ENCODE results near the gene MFAP1. TPM values are rescaled to one million over a fixed set of nuclear protein-coding genes. Genes with fewer than 3 reads are reported as not detected.

MFAP1 gene, protein sequence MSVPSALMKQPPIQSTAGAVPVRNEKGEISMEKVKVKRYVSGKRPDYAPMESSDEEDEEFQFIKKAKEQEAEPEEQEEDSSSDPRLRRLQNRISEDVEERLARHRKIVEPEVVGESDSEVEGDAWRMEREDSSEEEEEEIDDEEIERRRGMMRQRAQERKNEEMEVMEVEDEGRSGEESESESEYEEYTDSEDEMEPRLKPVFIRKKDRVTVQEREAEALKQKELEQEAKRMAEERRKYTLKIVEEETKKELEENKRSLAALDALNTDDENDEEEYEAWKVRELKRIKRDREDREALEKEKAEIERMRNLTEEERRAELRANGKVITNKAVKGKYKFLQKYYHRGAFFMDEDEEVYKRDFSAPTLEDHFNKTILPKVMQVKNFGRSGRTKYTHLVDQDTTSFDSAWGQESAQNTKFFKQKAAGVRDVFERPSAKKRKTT
- 28.4 and 32.7 TPM in 2 replicates for total RNA-seq

DNA sequence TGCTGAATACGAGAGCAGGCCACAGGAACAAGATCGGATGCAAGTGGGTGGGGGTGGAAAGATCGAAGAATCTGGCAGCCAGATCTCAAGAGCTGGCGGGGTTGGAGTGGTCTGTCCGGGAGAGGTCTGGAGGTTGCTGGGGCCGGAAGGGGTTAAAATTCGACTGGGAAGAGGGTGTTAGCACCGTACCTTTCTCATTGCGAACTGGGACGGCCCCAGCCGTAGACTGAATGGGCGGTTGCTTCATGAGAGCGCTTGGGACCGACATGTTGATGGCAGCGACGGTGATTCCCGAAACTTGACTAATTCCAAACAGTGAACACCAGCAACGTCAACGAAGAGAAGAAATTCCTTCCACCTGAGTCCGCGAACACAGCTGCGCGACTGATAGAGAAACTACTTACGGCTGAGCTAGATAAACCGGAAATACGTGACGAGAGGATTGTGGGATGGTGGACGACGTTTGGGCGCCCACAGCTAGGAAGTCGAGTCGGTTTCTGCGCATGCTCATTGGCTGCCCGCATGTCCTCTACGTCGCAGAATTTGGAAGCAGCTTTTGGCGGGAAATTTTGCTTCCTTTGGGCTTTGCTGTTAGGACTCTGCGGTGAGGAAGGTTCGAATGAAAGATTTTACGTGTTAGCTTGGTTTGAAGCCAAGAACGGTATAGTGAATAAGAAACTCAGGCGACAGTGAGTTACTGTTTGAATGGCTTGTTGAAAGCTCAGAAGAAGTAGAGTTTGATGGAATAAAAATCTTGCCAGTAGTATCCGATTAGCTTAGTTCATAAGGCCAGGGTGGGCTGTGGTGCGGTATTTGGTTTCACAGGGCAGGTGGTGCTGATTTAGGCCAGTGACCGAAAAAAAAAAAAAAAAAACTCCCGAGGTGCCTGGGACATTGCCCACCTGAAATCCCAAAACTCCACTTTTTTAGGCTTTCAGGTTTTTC, at the start of gene MFAP1:
MFAP1 (minus strand) TSS at position 389 of the 945 bp plus-strand sequence; CDS start at position 268, 121 bp downstream.

DNA sequence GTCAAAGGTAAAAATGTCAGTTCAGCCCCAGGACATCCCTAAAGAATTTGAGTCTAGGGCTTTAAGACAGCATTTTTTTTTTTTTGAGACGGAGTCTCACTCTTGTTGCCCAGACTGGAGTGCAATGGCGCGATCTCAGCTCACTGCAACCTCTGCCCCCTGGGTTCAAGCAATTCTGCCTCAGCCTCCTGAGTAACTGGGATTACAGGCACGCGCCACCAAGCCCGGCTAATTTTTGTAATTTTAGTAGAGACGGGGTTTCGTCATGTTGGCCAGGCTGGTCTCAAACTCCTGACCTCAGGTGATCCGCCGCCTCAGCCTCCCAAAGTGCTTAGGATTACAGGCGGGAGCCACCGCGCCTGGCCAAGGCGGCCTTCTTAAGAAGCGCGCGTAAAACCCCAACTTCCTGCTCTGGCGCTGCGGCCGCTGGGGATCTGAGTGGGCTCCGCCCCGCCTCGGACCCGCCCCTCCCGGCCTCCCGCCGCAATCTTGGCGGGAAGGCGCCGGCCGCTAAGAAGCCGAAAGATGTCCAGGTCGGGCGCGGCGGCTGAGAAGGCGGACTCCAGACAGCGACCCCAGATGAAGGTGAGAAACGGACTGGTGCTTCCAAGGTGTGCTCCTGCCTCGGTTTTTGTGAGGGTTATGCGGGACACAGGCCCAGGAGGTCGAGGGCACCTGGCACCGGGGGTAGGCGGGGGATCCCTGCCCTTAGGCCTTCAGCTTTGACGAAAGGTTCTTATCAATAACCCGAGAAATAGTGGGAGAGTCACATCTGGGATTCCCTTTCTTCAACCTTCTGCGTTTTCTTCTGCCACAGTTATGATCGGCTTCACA, 2.2 kb upstream of the MFAP1 start, which contains the start of gene WDR76:
WDR76 (plus strand) TSS at position 495 of the 834 bp plus-strand sequence; CDS start at position 526, 31 bp downstream.

DNA sequence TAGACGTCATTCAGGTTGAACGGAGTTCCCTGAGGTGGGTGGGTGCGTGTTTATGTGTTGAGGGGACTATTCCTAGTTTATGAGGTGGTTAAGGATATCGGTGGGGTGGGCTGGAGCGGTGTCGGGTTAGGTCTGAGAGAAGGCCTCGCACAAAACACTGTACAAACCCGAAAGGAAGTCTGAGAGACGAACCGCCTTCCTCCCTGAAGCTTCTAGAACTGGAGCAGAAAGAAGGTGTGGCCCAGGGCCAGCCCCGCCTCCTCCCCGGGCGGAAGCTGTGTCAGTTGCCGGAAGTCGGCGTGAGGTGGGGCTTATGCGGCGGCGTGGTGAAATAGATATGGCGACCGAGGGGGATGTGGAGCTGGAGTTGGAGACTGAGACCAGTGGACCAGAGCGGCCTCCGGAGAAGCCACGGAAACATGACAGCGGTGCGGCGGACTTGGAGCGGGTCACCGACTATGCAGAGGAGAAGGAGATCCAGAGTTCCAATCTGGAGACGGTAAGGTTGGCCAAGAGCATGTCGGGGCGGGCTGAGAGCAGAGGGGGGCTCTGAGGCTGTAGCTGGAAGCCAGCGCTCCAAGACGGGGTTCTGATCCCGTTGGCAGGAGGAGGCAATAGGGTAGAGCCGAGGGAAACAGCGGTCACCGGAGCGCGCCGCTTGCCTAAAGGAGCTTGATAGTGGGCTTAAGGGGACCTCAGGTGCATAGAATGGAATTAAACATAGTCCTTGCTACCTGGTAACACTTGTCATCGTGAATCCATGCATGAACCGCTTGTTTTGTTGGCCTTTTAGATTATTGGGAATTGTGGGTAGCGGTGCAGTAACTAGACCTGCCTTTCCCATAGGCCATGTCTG, 24.0 kb downstream of the MFAP1 start, which contains the start of gene HYPK:
HYPK (plus strand) TSS at position 314 of the 856 bp plus-strand sequence; CDS start at position 338, 24 bp downstream.

DNA sequence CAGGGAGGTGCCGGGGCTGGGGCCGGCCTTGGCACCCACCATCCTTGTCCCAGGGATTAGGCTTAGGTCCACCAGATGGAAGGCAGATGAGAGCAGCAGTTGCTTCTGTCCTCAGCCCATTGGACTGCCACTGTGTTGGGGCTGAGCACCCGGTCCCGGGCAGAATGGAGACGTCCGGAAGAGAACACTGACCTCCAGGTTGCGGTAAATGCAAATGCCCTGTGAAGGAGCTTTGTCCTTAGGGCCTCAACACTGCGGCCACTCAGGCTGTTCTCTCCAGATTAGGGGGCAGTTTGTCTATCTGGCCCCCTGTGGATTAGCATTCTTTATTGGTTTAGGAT, 24.6 kb downstream of the MFAP1 start, which contains the start of gene SERINC4:
SERINC4 (minus strand) TSS at position 276 of the 341 bp plus-strand sequence; CDS start at position 42, 234 bp downstream.

DNA sequence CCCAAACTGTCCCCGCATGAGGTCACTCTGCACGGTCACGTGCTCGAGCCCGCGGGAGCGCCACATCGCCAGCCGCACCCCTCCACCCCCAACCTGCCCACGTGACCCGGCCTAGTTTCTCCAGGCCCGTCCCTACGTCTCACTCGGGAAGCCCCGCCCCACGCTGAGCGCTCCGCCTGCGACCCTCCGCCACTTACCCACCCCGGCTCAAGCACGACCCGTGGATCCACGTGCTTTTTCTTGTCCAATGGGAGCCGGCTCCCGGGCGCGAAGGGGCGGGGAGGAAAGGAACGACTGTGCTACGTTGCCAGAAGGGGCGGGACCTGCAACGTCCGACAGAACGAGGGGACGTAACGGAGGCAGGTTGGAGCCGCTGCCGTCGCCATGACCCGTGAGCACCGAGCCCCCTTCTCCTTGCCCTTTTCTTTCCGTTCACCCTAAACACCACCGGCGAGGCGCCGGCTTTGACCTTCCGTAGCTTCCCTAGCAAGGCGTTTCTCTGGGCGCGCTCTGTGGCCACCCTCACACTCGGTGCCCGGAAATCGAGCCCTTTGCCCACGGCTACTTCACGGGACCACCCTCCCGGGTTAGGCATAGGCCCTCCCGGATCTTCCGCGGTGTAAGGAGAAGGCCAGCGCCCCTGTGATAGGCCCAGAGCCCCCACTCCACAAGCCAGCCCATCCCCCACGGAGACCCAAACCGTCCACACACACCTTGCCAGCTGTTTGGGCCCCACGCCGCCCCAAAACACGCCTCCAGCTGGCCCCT, 32.3 kb downstream of the MFAP1 start, which contains the start of gene SERF2:
SERF2 (plus strand) TSS at position 328 of the 768 bp plus-strand sequence; CDS start at position 385, 57 bp downstream.

DNA sequence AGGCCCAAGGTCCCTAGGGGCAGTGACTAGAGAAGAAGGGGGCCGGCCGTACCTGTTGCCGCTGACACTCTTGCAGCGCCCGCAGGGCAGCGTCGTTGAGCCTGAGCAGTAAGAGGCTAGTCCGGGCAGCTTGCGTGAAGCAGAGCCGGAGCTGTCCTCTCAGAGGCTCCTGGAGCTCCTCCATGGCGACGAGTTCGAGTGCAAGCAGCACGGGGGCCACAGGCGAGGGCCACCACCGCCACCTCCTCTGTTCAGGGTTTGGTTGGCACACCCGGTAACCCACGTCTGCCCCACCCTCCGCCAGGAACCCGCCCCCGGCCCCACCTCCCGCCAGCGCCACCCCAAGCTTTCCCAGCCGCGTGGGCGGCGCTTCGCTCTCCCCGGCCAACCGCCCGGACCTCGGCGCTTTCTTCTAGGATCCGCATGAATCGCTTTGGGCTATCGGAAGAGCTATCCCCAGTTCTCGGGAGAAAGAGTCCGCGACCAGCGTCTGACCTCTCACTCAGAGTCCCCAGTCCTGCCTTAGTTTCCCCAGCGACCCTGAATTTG, 47.7 kb downstream of the MFAP1 start, which contains the start of gene ELL3:
ELL3 (minus strand) TSS at position 249 of the 549 bp plus-strand sequence; CDS start at position 184, 65 bp downstream.

Small RNA genes lying within 50 kb of the gene (small RNA-seq; reads per million reads assigned to genes)
- gene MIR1282 = not detected
- not detected for gene RF00019

Other genes with a start within 250 kb of the MFAP1 start
- gene PPIP5K1, start 234.5 kb downstream of the MFAP1 start, total RNA-seq = 27.3 and 32.3 TPM in 2 replicates
- gene CKMT1B, start 230.7 kb downstream of the MFAP1 start, total RNA-seq = not detected in 2 replicates
- gene STRC, start 205.9 kb downstream of the MFAP1 start, total RNA-seq = not detected in 2 replicates
- gene CATSPER2, start 175.8 kb downstream of the MFAP1 start, total RNA-seq = 2.1 and 2.4 TPM in 2 replicates
- gene CKMT1A, start 130.8 kb downstream of the MFAP1 start, total RNA-seq = not detected in 2 replicates
- gene PDIA3, start 78.3 kb downstream of the MFAP1 start, total RNA-seq = 313 and 329 TPM in 2 replicates
- gene ELL3, start 47.7 kb downstream of the MFAP1 start, total RNA-seq = 0.53 and 2.0 TPM in 2 replicates
- gene SERF2, start 32.4 kb downstream of the MFAP1 start, total RNA-seq = 238 and 257 TPM in 2 replicates
- not detected in 2 replicates for gene SERINC4, start 24.5 kb downstream of the MFAP1 start, total RNA-seq
- 8.8 and 11.0 TPM in 2 replicates for gene HYPK, start 24.1 kb downstream of the MFAP1 start, total RNA-seq
- gene WDR76, start 2.3 kb upstream of the MFAP1 start, total RNA-seq = 26.7 and 42.7 TPM in 2 replicates